Measurements from ENCODE around the gene S1PR1.

- TF ChIP-seq POLR2AphosphoS5 (IDR thresholded peaks at IDR 0.05; ENCODE audit: borderline replicate concordance, low read depth, low read length) (no peak), EZH2 (IDR thresholded peaks at IDR 0.05) (no peak)
Observed at GRCh38 chr1:101251504-101251903, 14.7 kb downstream of the S1PR1 start.

Data from SK-N-MC (cell line).